NCI-H2171 (cell line): Measurements from ENCODE around the gene ARID5B.

Experiments
- DNase-seq: peaks from one replicate; lab custom pipeline; 2025; lab: John Stamatoyannopoulos, UW

The ARID5B gene

GRCh38 chr10:61941202-61941681 is 39.7 kb downstream of the ARID5B start:
- no peak for DNase-seq

- no peak for DNase-seq
These were observed 41.3 kb downstream of the ARID5B start for GRCh38 chr10:61942604-61943461.

GRCh38 chr10:61943674-61944378 is 42.3 kb downstream of the ARID5B start:
- DNase-seq: no peak

- DNase-seq: no peak
These were observed 43.1 kb downstream of the ARID5B start for GRCh38 chr10:61944410-61945147.

- DNase-seq: no peak
These were observed 48.2 kb downstream of the ARID5B start for GRCh38 chr10:61949687-61950086.

GRCh38 chr10:61950449-61951143 is 49.1 kb downstream of the ARID5B start:
- no peak for DNase-seq

GRCh38 chr10:61951144-61951483 is 49.6 kb downstream of the ARID5B start:
- no peak for DNase-seq

GRCh38 chr10:61952028-61952674 is 50.7 kb downstream of the ARID5B start:
- DNase-seq: no peak

- DNase-seq: no peak
These were observed 51.7 kb downstream of the ARID5B start for GRCh38 chr10:61953183-61953582.

- no peak for DNase-seq
These were observed 56.3 kb downstream of the ARID5B start for GRCh38 chr10:61957806-61958205.

GRCh38 chr10:61958311-61958710 is 56.8 kb downstream of the ARID5B start:
- no peak for DNase-seq

GRCh38 chr10:61958805-61959204 is 57.3 kb downstream of the ARID5B start:
- no peak for DNase-seq

GRCh38 chr10:61959814-61960213 is 58.3 kb downstream of the ARID5B start:
- no peak for DNase-seq

- no peak for DNase-seq
These were observed 59.1 kb downstream of the ARID5B start for GRCh38 chr10:61960396-61961120.

- DNase-seq: no peak
These were observed 59.8 kb downstream of the ARID5B start for GRCh38 chr10:61961278-61961677.

GRCh38 chr10:61962971-61963370 is 61.5 kb downstream of the ARID5B start:
- DNase-seq: no peak

GRCh38 chr10:61963669-61964058 is 62.2 kb downstream of the ARID5B start:
- no peak for DNase-seq

GRCh38 chr10:61964059-61964709 is 62.7 kb downstream of the ARID5B start:
- no peak for DNase-seq

GRCh38 chr10:61964949-61965702 is 63.6 kb downstream of the ARID5B start:
- no peak for DNase-seq
